HG03354 (cell line): ENCODE measurements around the gene SLC8A1.
A peak's percentile ranks its signal among the peaks of the same experiment; 100 is the strongest.

Source experiments
- ATAC-seq: cut with Tn5 transposase; IDR thresholded peaks from one replicate; pipeline ENCODE4 v1.9.1; 2021; ENCODE audit warnings: mild to moderate bottlenecking; ENCODE audit not compliant: unreplicated experiment, poor library complexity, severe bottlenecking

Gene SLC8A1

DNA sequence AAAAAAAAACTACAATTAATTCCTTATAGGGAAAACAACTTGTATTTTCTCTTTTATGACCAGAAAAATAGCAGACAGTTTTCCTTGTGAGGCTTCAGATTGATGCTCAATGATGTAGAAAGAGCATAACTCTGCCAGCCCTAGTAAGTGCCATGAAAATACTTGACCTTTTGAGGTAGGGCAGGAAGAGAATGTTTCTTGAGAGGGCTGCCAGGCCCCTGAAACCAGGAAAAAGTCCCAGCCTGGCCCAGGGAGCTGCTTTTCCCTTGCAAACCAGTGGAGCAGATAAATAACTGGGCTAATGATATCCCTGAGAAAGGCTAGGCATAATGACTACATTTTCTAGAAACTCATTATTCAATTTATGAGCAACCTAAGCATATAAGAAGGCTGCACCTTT lies 126.8 kb downstream of the SLC8A1 start:
- no peak for ATAC-seq

- ATAC-seq: no peak
These were observed 127.2 kb downstream of the SLC8A1 start for GRCh38 chr2:40324656-40325055.

- no peak for ATAC-seq
These were observed 130.1 kb downstream of the SLC8A1 start for GRCh38 chr2:40321822-40322221.

GRCh38 chr2:40321016-40321623 lies 130.8 kb downstream of the SLC8A1 start:
- peak; percentile 64 for ATAC-seq

DNA sequence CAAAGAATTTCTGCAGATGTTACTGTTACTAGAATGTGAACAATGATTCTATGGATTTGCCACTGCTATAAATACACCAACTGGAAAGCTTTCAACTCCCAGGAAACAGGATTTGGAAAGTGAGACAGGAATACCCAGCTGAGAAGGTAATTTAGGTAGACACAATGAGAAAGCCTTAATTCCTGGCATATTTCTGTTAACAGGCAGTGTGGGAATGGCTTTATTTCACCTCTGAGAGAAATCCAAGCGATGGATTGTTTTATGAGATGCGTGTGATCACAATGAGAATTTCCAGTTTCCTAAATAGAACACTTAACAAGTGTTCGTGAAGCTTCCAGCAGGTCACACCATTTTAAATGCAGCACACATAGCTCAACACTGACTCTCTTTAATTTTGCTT lies 133.0 kb downstream of the SLC8A1 start:
- ATAC-seq: no peak

- ATAC-seq: no peak
These were observed 134.1 kb downstream of the SLC8A1 start for GRCh38 chr2:40317761-40318160.

DNA sequence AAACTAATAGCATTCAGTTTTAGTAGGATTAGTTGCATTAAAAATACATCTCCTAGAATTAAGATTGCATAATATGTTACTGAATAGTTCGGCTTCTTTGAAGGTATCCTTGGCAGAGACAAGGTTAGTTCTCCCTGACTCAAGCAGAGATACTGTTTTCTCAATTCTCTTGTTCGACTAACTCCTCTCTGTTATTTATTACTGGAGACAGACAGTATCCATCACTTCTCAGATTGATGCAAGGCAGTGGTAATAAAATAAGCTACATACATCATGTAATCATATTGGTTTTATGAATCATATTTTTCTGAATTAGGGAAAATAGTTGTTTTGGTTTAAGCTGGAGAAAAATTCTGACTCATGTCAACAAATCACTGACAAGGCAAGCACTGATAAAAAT lies 134.8 kb downstream of the SLC8A1 start:
- no peak for ATAC-seq

DNA sequence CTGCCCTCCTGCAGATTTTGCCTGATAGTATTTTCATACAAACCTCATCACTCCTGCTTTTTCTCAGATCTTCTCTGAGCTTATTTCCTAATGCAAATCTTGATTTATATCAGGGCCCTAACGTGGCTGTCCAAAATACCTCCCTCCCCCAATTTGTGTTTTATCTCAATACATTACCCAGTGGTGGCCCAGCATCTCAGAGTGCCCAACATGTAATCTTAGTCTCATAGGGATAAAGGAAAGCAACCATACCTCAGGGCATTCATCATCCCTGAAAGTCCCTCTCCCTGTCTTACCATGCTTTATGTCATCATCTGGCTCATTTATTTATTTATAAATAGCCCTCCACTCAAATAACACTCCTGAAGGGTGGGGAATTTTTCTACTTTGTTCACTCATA lies 135.3 kb downstream of the SLC8A1 start:
- no peak for ATAC-seq

DNA sequence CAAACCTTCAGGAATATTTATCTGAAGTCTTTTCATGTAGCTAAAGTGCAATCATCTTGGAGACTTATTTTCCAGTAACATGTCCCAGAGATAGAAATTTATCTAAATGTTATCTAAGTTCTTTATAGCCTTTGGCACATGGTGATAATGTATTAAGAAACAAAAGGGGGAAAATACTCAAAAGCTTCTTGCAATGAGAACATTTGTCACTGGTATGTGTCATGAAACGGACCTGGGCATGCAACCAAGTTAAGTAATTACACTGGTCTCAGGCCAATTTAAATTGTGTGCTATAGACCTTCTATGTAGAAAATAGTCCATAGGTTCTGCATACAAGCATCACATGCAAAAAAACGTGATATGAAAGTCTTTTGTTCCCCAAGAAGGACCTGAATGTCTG lies 136.2 kb downstream of the SLC8A1 start:
- no peak for ATAC-seq

DNA sequence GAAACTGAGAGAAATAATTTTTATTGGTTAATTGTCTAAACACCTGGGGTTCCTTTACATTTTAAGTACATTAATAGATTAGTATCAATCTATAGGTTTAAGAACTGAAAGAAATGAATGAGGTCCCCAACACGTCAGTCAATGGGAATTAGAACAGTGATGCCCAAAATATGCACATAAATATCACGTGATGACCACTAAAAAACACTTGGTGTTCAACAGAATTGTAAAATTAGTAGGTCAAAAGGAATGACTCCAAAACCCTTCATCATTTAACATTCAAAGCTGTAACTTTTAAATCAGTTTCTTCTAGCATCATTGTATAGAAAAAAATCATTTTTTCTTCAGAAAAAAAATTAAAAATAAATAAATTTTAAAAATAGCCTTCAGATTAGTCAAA lies 140.9 kb downstream of the SLC8A1 start:
- ATAC-seq: no peak

DNA sequence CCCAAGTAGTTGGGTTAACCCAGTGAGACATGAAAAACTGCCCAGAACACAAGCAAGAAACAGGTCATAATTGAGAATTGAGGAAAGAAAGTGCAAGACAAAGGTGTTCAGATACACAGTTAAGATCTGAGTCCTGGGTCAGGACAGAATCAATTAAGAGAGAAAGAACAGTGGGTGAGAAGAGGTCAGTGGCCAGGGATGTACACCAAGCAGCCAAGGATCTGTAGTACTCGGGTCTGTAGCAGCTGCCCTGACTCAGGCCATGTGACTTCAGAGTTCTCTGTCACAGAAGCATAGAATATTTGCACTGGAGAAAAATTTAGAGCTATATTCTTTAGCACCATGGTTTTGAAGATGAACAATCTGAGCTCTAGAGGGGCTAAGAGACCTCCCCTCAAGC lies 141.6 kb downstream of the SLC8A1 start:
- no peak for ATAC-seq

DNA sequence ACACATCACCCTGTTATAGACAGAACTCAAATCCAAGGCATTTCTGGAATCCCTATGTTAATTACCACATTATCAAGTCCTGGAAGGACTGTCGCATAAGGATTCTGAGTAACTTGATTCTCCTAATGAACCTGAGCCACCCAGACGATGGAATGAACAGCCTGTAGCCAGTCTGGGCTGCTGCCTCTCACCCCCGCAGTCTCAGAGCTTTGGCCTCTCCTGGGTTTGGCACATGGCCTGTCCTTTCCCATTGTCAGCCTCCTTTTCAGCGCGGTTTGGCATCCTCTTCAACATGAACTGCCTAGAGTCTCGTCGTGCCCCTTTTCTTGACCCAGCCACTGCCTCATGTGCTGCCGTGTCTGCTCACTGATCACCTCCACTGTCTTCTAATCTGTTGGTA lies 147.6 kb downstream of the SLC8A1 start:
- ATAC-seq: no peak

DNA sequence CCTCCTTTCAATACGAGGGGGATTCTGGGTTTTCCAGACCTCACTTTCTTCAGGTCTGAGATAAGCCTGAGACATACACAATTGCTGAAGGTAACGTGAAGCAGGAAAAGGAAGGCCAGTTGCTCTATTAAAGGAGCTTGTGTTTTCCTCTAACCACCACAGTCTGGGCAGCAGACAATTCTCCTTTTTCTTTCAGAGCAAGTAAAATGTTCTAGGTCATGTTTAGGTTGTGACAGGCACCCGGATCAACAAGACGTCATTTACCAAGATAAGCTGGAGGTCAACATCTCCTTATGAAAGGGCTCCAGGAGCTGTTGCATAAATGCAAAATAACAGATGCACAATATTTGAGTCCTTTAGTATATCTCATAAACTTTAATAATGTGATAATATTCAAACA lies 148.1 kb downstream of the SLC8A1 start:
- ATAC-seq: no peak

GRCh38 chr2:40302751-40303325 lies 149.1 kb downstream of the SLC8A1 start:
- no peak for ATAC-seq

DNA sequence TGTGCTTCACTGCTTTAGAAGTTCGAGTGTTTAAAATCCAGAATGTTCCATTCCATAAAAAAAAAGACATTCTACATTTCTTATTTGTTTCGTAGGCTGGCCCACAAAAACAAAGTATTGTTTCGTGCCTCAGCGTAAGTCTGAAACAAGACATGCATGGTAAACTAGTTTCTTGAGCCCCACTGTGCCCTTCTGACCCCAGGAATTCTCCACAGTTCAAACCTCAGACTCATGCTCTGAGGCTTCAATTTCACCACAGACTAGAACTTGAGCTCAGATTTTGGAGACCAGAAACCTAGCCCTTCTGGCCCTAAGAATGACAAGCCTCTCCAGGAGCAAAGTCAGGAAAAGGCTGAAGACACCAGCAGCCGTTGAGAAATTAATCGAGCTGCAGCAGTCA lies 151.5 kb downstream of the SLC8A1 start:
- no peak for ATAC-seq

GRCh38 chr2:40299781-40300180 lies 152.1 kb downstream of the SLC8A1 start:
- no peak for ATAC-seq

DNA sequence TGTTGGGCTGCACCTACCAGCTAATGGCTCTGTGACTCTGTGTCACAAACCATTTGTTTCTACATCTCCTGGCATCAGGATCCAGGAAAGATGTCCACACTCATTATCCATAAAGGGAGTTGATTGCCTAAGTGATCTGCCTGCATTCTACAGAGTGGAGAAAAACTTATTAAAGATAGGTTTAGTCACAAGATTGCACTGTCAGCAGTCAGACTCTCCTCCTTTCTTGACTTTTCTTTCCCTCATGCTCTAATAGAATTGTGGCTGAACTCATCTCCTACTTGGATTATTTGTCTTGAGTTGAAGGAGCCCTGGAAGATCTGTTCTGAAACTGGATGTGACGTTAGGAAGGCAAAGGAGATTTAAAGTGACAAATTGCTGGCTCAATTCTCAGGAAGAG lies 152.7 kb downstream of the SLC8A1 start:
- ATAC-seq: no peak

DNA sequence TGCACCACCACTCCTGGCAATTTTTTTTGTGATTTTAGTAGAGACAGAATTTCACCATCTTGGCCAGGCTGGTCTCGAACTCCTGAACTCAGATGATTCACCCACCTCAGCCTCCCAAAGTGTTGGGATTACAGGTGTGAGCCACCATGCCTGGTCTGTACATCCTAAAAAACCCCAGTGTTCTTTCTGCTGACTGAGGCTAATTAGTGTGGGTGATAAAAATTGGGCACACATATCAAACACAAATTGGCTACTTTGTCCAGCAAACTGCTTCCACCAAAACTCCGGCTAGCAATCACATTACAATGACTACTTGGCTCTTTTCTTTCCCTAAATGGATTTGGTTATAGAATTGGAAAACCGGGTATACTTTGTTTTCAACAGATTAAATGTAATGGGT lies 153.9 kb downstream of the SLC8A1 start:
- ATAC-seq: no peak

- ATAC-seq: no peak
These were observed 159.6 kb downstream of the SLC8A1 start for GRCh38 chr2:40292291-40292690.

- no peak for ATAC-seq
These were observed 162.0 kb downstream of the SLC8A1 start for GRCh38 chr2:40289771-40290404.

- ATAC-seq: no peak
These were observed 164.1 kb downstream of the SLC8A1 start for GRCh38 chr2:40287773-40288172.

GRCh38 chr2:40287195-40287594 lies 164.7 kb downstream of the SLC8A1 start:
- no peak for ATAC-seq
